ENCODE results near the gene RASD1.

Gene RASD1

GRCh38 chr17:17496189-17497064 lies at the start of gene RASD1:
Gene RASD1, minus strand, starts transcription at chr17:17496395. Its CDS starts 214 bp downstream, at chr17:17496181.
- peak; percentile 32 for TF ChIP-seq CTCF (conservative IDR thresholded peaks at IDR 0.05; ENCODE audit: low read length)
- H3K4me3 ChIP-seq (ENCODE audit: low read length): peak within 1 kb of the TSS; percentile 66
- peak; percentile 87 for DNase-seq (ENCODE audit: low read depth)

- DNase-seq (ENCODE audit: low read depth): no peak
- no peak for TF ChIP-seq CTCF (conservative IDR thresholded peaks at IDR 0.05; ENCODE audit: low read length)
- H3K4me3 ChIP-seq (ENCODE audit: low read length): no peak overlapping the region
These were observed 49.8 kb upstream of the RASD1 start for GRCh38 chr17:17545984-17546383.

- no peak for TF ChIP-seq CTCF (conservative IDR thresholded peaks at IDR 0.05; ENCODE audit: low read length)
- peak; percentile 67 for DNase-seq (ENCODE audit: low read depth)
- H3K4me3 ChIP-seq (ENCODE audit: low read length): no peak overlapping the region
These were observed 49.0 kb upstream of the RASD1 start for GRCh38 chr17:17545031-17545820.

GRCh38 chr17:17542906-17543635 lies 46.9 kb upstream of the RASD1 start:
- no peak overlapping the region for H3K4me3 ChIP-seq (ENCODE audit: low read length)
- TF ChIP-seq CTCF (conservative IDR thresholded peaks at IDR 0.05; ENCODE audit: low read length): no peak
- no peak for DNase-seq (ENCODE audit: low read depth)

GRCh38 chr17:17541640-17542001 lies 45.4 kb upstream of the RASD1 start:
- no peak for TF ChIP-seq CTCF (conservative IDR thresholded peaks at IDR 0.05; ENCODE audit: low read length)
- no peak for DNase-seq (ENCODE audit: low read depth)
- H3K4me3 ChIP-seq (ENCODE audit: low read length): no peak overlapping the region

- DNase-seq (ENCODE audit: low read depth): no peak
- no peak for TF ChIP-seq CTCF (conservative IDR thresholded peaks at IDR 0.05; ENCODE audit: low read length)
- H3K4me3 ChIP-seq (ENCODE audit: low read length): no peak overlapping the region
These were observed 44.9 kb upstream of the RASD1 start for GRCh38 chr17:17540935-17541639.
